Esophagus mucosa (tissue), 1 donor: ENCODE results near the gene NHLH1. TPM values are rescaled to one million over a fixed set of nuclear protein-coding genes. Genes with fewer than 3 reads are reported as not detected.

Experiments
- ATAC-seq: fragments of 200-7000 bp; cut with Tn5 transposase; one replicate; pipeline ENCODE4 v1.9.1; 2020
- total RNA-seq: library from RNA; stranded (reverse); gene quantifications from one replicate; pipeline ENCODE4 v1.2.4, GENCODE V29; 2023
- donor health status: DM: yes; HTN: yes; CAD: no.

NHLH1 gene
- total RNA-seq, 1 donor from 2014 or later, result 0.08 TPM

- no peak for ATAC-seq
These were observed 46.8 kb downstream of the NHLH1 start for GRCh38 chr1:160413716-160414115.

GRCh38 chr1:160414881-160415280 lies 48.0 kb downstream of the NHLH1 start:
- peak; percentile 89 for ATAC-seq

- no peak for ATAC-seq
These were observed 48.9 kb downstream of the NHLH1 start for GRCh38 chr1:160415696-160416290.

- peak; percentile 68 for ATAC-seq
These were observed 49.5 kb downstream of the NHLH1 start for GRCh38 chr1:160416369-160416768.

- no peak for ATAC-seq
These were observed 51.6 kb downstream of the NHLH1 start for GRCh38 chr1:160418483-160418882.

GRCh38 chr1:160419150-160419837 lies 52.4 kb downstream of the NHLH1 start:
- no peak for ATAC-seq

- ATAC-seq, result no peak
These were observed 52.9 kb downstream of the NHLH1 start for GRCh38 chr1:160419838-160420169.

- no peak for ATAC-seq
These were observed 54.3 kb downstream of the NHLH1 start for GRCh38 chr1:160420881-160421842.

GRCh38 chr1:160421881-160422280 lies 55.0 kb downstream of the NHLH1 start:
- ATAC-seq, result no peak

Other genes with a start within 250 kb of the NHLH1 start
- not detected for gene ATP1A4, start 215.5 kb upstream of the NHLH1 start, total RNA-seq
- gene CASQ1, start 176.5 kb upstream of the NHLH1 start, total RNA-seq, result 0.28 TPM
- 107 TPM for gene PEA15, start 161.7 kb upstream of the NHLH1 start, total RNA-seq
- gene DCAF8, start 104.5 kb upstream of the NHLH1 start, total RNA-seq, result 46.8 TPM
- gene PEX19, start 81.9 kb upstream of the NHLH1 start, total RNA-seq, result 38.8 TPM
- gene COPA, start 23.8 kb upstream of the NHLH1 start, total RNA-seq, result 93.9 TPM
- 60.1 TPM for gene NCSTN, start 23.7 kb upstream of the NHLH1 start, total RNA-seq
- gene VANGL2, start 33.5 kb downstream of the NHLH1 start, total RNA-seq, result 12.3 TPM
- 0.28 TPM for gene SLAMF6, start 156.2 kb downstream of the NHLH1 start, total RNA-seq
- gene CD84, start 212.4 kb downstream of the NHLH1 start, total RNA-seq, result 1.2 TPM